Caco-2 (cell line): ENCODE results near the gene RABGAP1L. TPM values are rescaled to one million over a fixed set of nuclear protein-coding genes. Genes with fewer than 3 reads are reported as not detected.

Experiments
- BruUV-seq: library from RNA; stranded (reverse); fragments of 400-500 nt; replicated peaks from 2 replicates; lab custom pipeline; 2021; lab: Mats Ljungman, UMichigan
- CTCF ChIA-PET: fragments of 300-600 bp; sonication (Branson Sonifier 250); formaldehyde crosslinking; loops from one replicate; lab custom pipeline; 2022; ENCODE audit warnings: antibody characterized with exemption; lab: Charles Lee
- POLR2A ChIA-PET: fragments of 300-600 bp; sonication (Branson Sonifier 250); formaldehyde crosslinking; loops from one replicate; lab custom pipeline; 2022; ENCODE audit warnings: antibody characterized with exemption; lab: Charles Lee
- DNase-seq, 2 experiments: peaks; one replicate each; pipeline versions ENCODE4 v3.0.0 to v3.0.0-alpha.2; 2020 to 2022
- H3K27me3 ChIP-seq: replicated peaks from 2 replicates; pipeline ENCODE4 v1.6.0; 2011; ENCODE audit warnings: low read length; ENCODE audit not compliant: control insufficient read depth, insufficient read depth
- H3K36me3 ChIP-seq: 2 replicates; pipeline ENCODE4 v1.5.1; 2011; ENCODE audit warnings: low read length; ENCODE audit not compliant: control insufficient read depth, insufficient read depth
- H3K4me1 ChIP-seq: fragments of 250-450 bp; sonication (Bioruptor Pico); 2 replicates; pipeline ENCODE4 v1.5.1; 2020; ENCODE audit warnings: mild to moderate bottlenecking
- H3K4me3 ChIP-seq: 2 replicates; pipeline ENCODE4 v1.5.1; 2011; ENCODE audit warnings: low read depth, mild to moderate bottlenecking, control low read depth, low read length
- H3K9me3 ChIP-seq: fragments of 250-450 bp; sonication (Bioruptor Pico); 2 replicates; pipeline ENCODE4 v1.5.1; 2020; ENCODE audit warnings: mild to moderate bottlenecking, moderate library complexity
- H3K27ac Mint-ChIP-seq: one replicate; pipeline ENCODE4 v1.8.0; 2022; ENCODE audit warnings: mixed read lengths; ENCODE audit not compliant: unreplicated experiment
- H3K27me3 Mint-ChIP-seq: one replicate; pipeline ENCODE4 v1.8.0; 2022; ENCODE audit warnings: mixed read lengths; ENCODE audit not compliant: insufficient read depth, unreplicated experiment
- H3K36me3 Mint-ChIP-seq: one replicate; pipeline ENCODE4 v1.8.0; 2022; ENCODE audit warnings: mild to moderate bottlenecking, mixed read lengths; ENCODE audit not compliant: insufficient read depth, unreplicated experiment
- H3K4me1 Mint-ChIP-seq: one replicate; pipeline ENCODE4 v1.8.0; 2022; ENCODE audit warnings: low read depth, mixed read lengths; ENCODE audit not compliant: unreplicated experiment
- H3K4me3 Mint-ChIP-seq: one replicate; pipeline ENCODE4 v1.8.0; 2022; ENCODE audit warnings: mild to moderate bottlenecking, moderate library complexity, mixed read lengths; ENCODE audit not compliant: unreplicated experiment
- H3K9me3 Mint-ChIP-seq: one replicate; pipeline ENCODE4 v1.8.0; 2022; ENCODE audit warnings: mixed read lengths; ENCODE audit not compliant: unreplicated experiment
- CTCF ChIP-seq, 2 experiments: fragments of 200-600 bp in 1 of 2; IDR thresholded peaks; 1 replicate in 1 of 2; 2 replicates in 1 of 2; pipeline versions ENCODE4 v1.5.1 to v1.8.0; 2011 to 2022; ENCODE audit warnings: antibody characterized with exemption in 1 of 2, control low read depth in 1 of 2, inconsistent platforms in 1 of 2, low read depth in 1 of 2, low read length in 1 of 2, mild to moderate bottlenecking in 1 of 2, moderate library complexity in 1 of 2; ENCODE audit not compliant: insufficient read depth in 1 of 2, severe bottlenecking in 1 of 2, unreplicated experiment in 1 of 2
- intact Hi-C: fragments of 100-400 bp; cut with micrococcal nuclease; formaldehyde crosslinking; loops from one replicate; pipeline ENCODE4 v1.10.0; 2022; ENCODE audit not compliant: unreplicated experiment
- total RNA-seq: library from RNA; stranded (reverse); gene quantifications from 2 replicates; pipeline ENCODE4 v1.2.3, GENCODE V29; 2022

Gene RABGAP1L
- total RNA-seq, 1 experiment from 2014 or later, result 20.3 TPM

- H3K4me1 Mint-ChIP-seq, result peaks cover 15% of the 10 kb centered on the region
- H3K9me3 Mint-ChIP-seq, result no peaks in the 10 kb centered on the region
- Histone ChIP-seq H3K9me3 (no peaks in the 10 kb centered on the region), H3K4me3 (no peak overlapping the region), H3K4me1 (peaks cover 20% of the 10 kb centered on the region), H3K27me3 (no peaks in the 10 kb centered on the region), H3K36me3 (no peaks in the 10 kb centered on the region)
- intact Hi-C loops, result no loop called here
- H3K27me3 Mint-ChIP-seq, result no peaks in the 10 kb centered on the region
- BruUV-seq, result no TSS peak
- no peak overlapping the region for H3K4me3 Mint-ChIP-seq
- CTCF ChIA-PET, result no interaction called here
- POLR2A ChIA-PET, result interaction anchor here (0.9 kb wide), 1 partner anchor 66 kb away, joined by 3 read pairs; the partner anchor contains the start of gene MRPS14
- H3K27ac Mint-ChIP-seq, result no peak overlapping the region
- no peaks in the 10 kb centered on the region for H3K36me3 Mint-ChIP-seq
- no peak for TF ChIP-seq CTCF (IDR thresholded peaks at IDR 0.05; ENCODE audit: insufficient read depth in 1 of 2, low read depth in 1 of 2, low read length in 1 of 2, severe bottlenecking in 1 of 2, unreplicated experiment in 1 of 2)
- DNase-seq, result no peak
These were observed 798.5 kb downstream of the RABGAP1L start for GRCh38 chr1:174957829-174958228.

- BruUV-seq, result no TSS peak
- Mint-ChIP-seq H3K4me3 (no peak overlapping the region), H3K36me3 (no peaks in the 10 kb centered on the region), H3K4me1 (peaks cover 13% of the 10 kb centered on the region), H3K27me3 (no peaks in the 10 kb centered on the region), H3K27ac (no peak overlapping the region), H3K9me3 (no peaks in the 10 kb centered on the region)
- no peak for DNase-seq
- no peaks in the 10 kb centered on the region for H3K9me3 ChIP-seq
- no peak for TF ChIP-seq CTCF (IDR thresholded peaks at IDR 0.05; ENCODE audit: insufficient read depth in 1 of 2, low read depth in 1 of 2, low read length in 1 of 2, severe bottlenecking in 1 of 2, unreplicated experiment in 1 of 2)
- H3K4me3 ChIP-seq, result no peak overlapping the region
- intact Hi-C loops, result no loop called here
- peaks cover 14% of the 10 kb centered on the region for H3K4me1 ChIP-seq
- H3K27me3 ChIP-seq, result no peaks in the 10 kb centered on the region
- CTCF ChIA-PET, result no interaction called here
- H3K36me3 ChIP-seq, result no peaks in the 10 kb centered on the region
- POLR2A ChIA-PET, result interaction anchor here (0.9 kb wide), 1 partner anchor 65 kb away, joined by 3 read pairs; the partner anchor contains the start of gene MRPS14
These were observed 799.1 kb downstream of the RABGAP1L start for GRCh38 chr1:174958396-174958795.

GRCh38 chr1:174960362-174960761 lies 801.0 kb downstream of the RABGAP1L start:
- Histone ChIP-seq H3K27me3 (no peaks in the 10 kb centered on the region), H3K4me1 (peaks cover 13% of the 10 kb centered on the region), H3K36me3 (no peaks in the 10 kb centered on the region), H3K9me3 (no peaks in the 10 kb centered on the region), H3K4me3 (no peak overlapping the region)
- H3K27ac Mint-ChIP-seq, result no peak overlapping the region
- no peak for TF ChIP-seq CTCF (IDR thresholded peaks at IDR 0.05; ENCODE audit: insufficient read depth in 1 of 2, low read depth in 1 of 2, low read length in 1 of 2, severe bottlenecking in 1 of 2, unreplicated experiment in 1 of 2)
- no peaks in the 10 kb centered on the region for H3K27me3 Mint-ChIP-seq
- ChIA-PET POLR2A (no interaction called here), CTCF (no interaction called here)
- intact Hi-C loops, result no loop called here
- H3K4me3 Mint-ChIP-seq, result no peak overlapping the region
- no peak for DNase-seq
- peaks cover 13% of the 10 kb centered on the region for H3K4me1 Mint-ChIP-seq
- BruUV-seq, result no TSS peak
- H3K9me3 Mint-ChIP-seq, result no peaks in the 10 kb centered on the region
- no peaks in the 10 kb centered on the region for H3K36me3 Mint-ChIP-seq
